Placental epithelial cell (primary cell): Measurements from ENCODE around the gene TMEM45A. TPM values are rescaled to one million over a fixed set of nuclear protein-coding genes. Genes with fewer than 3 reads are reported as not detected.

Source experiments
- total RNA-seq: library from RNA; depleted of rRNA; stranded (reverse); fragments of >200 nt; gene quantifications from 2 replicates; pipeline ENCODE4 v1.2.3, GENCODE V29; 2012

TMEM45A gene
- total RNA-seq, result 188 and 237 TPM in 2 replicates

GRCh38 chr3:100492059-100493006 is at the start of gene TMEM45A:
TSS of gene TMEM45A (plus strand) at chr3:100492619. CDS start at chr3:100555212, 62,593 bp downstream.

GRCh38 chr3:100609305-100609704 is 116.9 kb downstream of the TMEM45A start, which contains the start of gene ADGRG7:
TSS of gene ADGRG7 (plus strand) at chr3:100609601. CDS start at chr3:100609857, 256 bp downstream.

Other genes starting within 250 kb of the TMEM45A start
- gene TBC1D23, start 231.6 kb upstream of the TMEM45A start, total RNA-seq, result 36.5 and 54.0 TPM in 2 replicates
- 11.4 and 15.9 TPM in 2 replicates for gene NIT2, start 157.9 kb upstream of the TMEM45A start, total RNA-seq
- gene TOMM70, start 91.5 kb upstream of the TMEM45A start, total RNA-seq, result 38.9 and 45.2 TPM in 2 replicates
- gene LNP1, start 91.1 kb upstream of the TMEM45A start, total RNA-seq, result 6.0 and 10.6 TPM in 2 replicates
- 0.39 TPM in 1 of 2 replicates, not detected in the other for gene ADGRG7, start 117.0 kb downstream of the TMEM45A start, total RNA-seq
- gene TFG, start 216.9 kb downstream of the TMEM45A start, total RNA-seq, result 136 and 218 TPM in 2 replicates